ENCODE results near the gene PIF1. TPM values are rescaled to one million over a fixed set of nuclear protein-coding genes. Genes with fewer than 3 reads are reported as not detected.

Gene PIF1
- total RNA-seq, 5 donors from 2014 or later (not counting 1 experiment from before 2014, with no cell fraction given) = 0.88 to 4.1 (median 1.1) TPM

- no peaks in the 10 kb centered on the region for H3K9me3 ChIP-seq
- peaks cover 20 to 27% of the 10 kb centered on the region in 2 donors for H3K27me3 Mint-ChIP-seq
- CTCF ChIA-PET = no interaction called here
- no peak overlapping the region for H3K4me3 Mint-ChIP-seq
- H3K27me3 ChIP-seq (replicated peaks in 1 of 2; ENCODE audit: control insufficient read depth in 2 of 2, extremely low read depth in 1 of 2, insufficient read depth in 2 of 2, low read length in 1 of 2) = peaks cover 5 to 24% of the 10 kb centered on the region in 2 experiments
- H3K36me3 ChIP-seq (ENCODE audit: control insufficient read depth in 2 of 2, extremely low read depth in 1 of 2, insufficient read depth in 1 of 2, low read length in 1 of 2) = no peaks in the 10 kb centered on the region
- H3K9me3 Mint-ChIP-seq = no peaks in the 10 kb centered on the region
- H3K36me3 Mint-ChIP-seq = no peaks in the 10 kb centered on the region
- no peak overlapping the region for H3K27ac Mint-ChIP-seq
- 13% methylated on average over 1 of the region's 2 CpGs for WGBS (ENCODE audit: insufficient coverage)
- H3K4me1 Mint-ChIP-seq = peaks cover 3 to 10% (median 6%) of the 10 kb centered on the region in 3 donors
- ATAC-seq (replicated peaks in 1 of 4) = no peak
- H3K4me3 ChIP-seq (ENCODE audit: control insufficient read depth in 1 of 2, extremely low read depth in 1 of 2, low read length in 1 of 2) = no peak overlapping the region
- POLR2A ChIA-PET = no interaction called here
- peaks cover 0 to 10% of the 10 kb centered on the region in 2 experiments for H3K4me1 ChIP-seq (ENCODE audit: control insufficient read depth in 1 of 2, extremely low read depth in 1 of 2, insufficient read depth in 2 of 2, low read length in 2 of 2)
- no peak overlapping the region for H3K27ac ChIP-seq (ENCODE audit: low read length)
- no peak for DNase-seq
These were observed 54.8 kb downstream of the PIF1 start for GRCh38 chr15:64770626-64771025.

- no peak overlapping the region for H3K27ac ChIP-seq (ENCODE audit: low read length)
- no peaks in the 10 kb centered on the region for H3K9me3 Mint-ChIP-seq
- H3K4me1 ChIP-seq (ENCODE audit: control insufficient read depth in 1 of 2, extremely low read depth in 1 of 2, insufficient read depth in 2 of 2, low read length in 2 of 2) = peaks cover 0 to 3% of the 10 kb centered on the region in 2 experiments
- DNase-seq (peak in 2 of 35 experiments; percentile 2 to 34), ATAC-seq (replicated peaks in 1 of 4) (peak in 1 of 4 experiments; percentile 32)
- H3K4me3 ChIP-seq (ENCODE audit: control insufficient read depth in 1 of 2, extremely low read depth in 1 of 2, low read length in 1 of 2) = no peak overlapping the region
- no peaks in the 10 kb centered on the region for H3K36me3 ChIP-seq (ENCODE audit: control insufficient read depth in 2 of 2, extremely low read depth in 1 of 2, insufficient read depth in 1 of 2, low read length in 1 of 2)
- H3K36me3 Mint-ChIP-seq = no peaks in the 10 kb centered on the region
- H3K4me3 Mint-ChIP-seq = no peak overlapping the region
- 86% methylated on average over 5 of the region's 7 CpGs for WGBS (ENCODE audit: insufficient coverage)
- ChIA-PET POLR2A (no interaction called here), CTCF (interaction anchor here (0.7 to 1.4 kb wide), 2 partner anchors 42 to 347 kb away, joined by 3 to 5 read pairs; no protein-coding TSS in a partner anchor)
- no peak overlapping the region for H3K27ac Mint-ChIP-seq
- H3K27me3 Mint-ChIP-seq = peaks cover 4% of the 10 kb centered on the region in 2 donors
- H3K9me3 ChIP-seq = no peaks in the 10 kb centered on the region
- H3K27me3 ChIP-seq (replicated peaks in 1 of 2; ENCODE audit: control insufficient read depth in 2 of 2, extremely low read depth in 1 of 2, insufficient read depth in 2 of 2, low read length in 1 of 2) = peaks cover 0 to 5% of the 10 kb centered on the region in 2 experiments
- peaks cover 0 to 5% (median 0%) of the 10 kb centered on the region in 3 donors for H3K4me1 Mint-ChIP-seq
These were observed 58.2 kb downstream of the PIF1 start for GRCh38 chr15:64767203-64767602.

- Mint-ChIP-seq H3K36me3 (no peaks in the 10 kb centered on the region), H3K9me3 (no peaks in the 10 kb centered on the region), H3K4me1 (peaks cover 0 to 5% (median 0%) of the 10 kb centered on the region in 3 donors), H3K27me3 (peaks cover 2 to 4% of the 10 kb centered on the region in 2 donors), H3K27ac (no peak overlapping the region), H3K4me3 (no peak overlapping the region)
- 73% methylated on average over 3 of the region's 8 CpGs for WGBS (ENCODE audit: insufficient coverage)
- ATAC-seq (replicated peaks in 1 of 4) = no peak
- no peak for DNase-seq
- no peaks in the 10 kb centered on the region for H3K36me3 ChIP-seq (ENCODE audit: control insufficient read depth in 2 of 2, extremely low read depth in 1 of 2, insufficient read depth in 1 of 2, low read length in 1 of 2)
- no peaks in the 10 kb centered on the region for H3K9me3 ChIP-seq
- CTCF ChIA-PET = interaction anchor here in 1 of 2 donors (0.6 kb wide), 1 partner anchor 12 kb away, joined by 3 read pairs; no protein-coding TSS in a partner anchor
- peaks cover 0 to 3% of the 10 kb centered on the region in 2 experiments for H3K4me1 ChIP-seq (ENCODE audit: control insufficient read depth in 1 of 2, extremely low read depth in 1 of 2, insufficient read depth in 2 of 2, low read length in 2 of 2)
- peaks cover 0 to 5% of the 10 kb centered on the region in 2 experiments for H3K27me3 ChIP-seq (replicated peaks in 1 of 2; ENCODE audit: control insufficient read depth in 2 of 2, extremely low read depth in 1 of 2, insufficient read depth in 2 of 2, low read length in 1 of 2)
- H3K27ac ChIP-seq (ENCODE audit: low read length) = no peak overlapping the region
- no peak overlapping the region for H3K4me3 ChIP-seq (ENCODE audit: control insufficient read depth in 1 of 2, extremely low read depth in 1 of 2, low read length in 1 of 2)
- POLR2A ChIA-PET = interaction anchor here in 1 of 2 donors (0.7 kb wide), 1 partner anchor 515 kb away, joined by 3 read pairs; no protein-coding TSS in a partner anchor
These were observed 59.4 kb downstream of the PIF1 start for GRCh38 chr15:64766058-64766457.

Other genes starting within 250 kb of the PIF1 start
- under 1 TPM in 3 of 5 donors, not detected in 2; 0.16 to 0.26 (median 0.20) TPM for gene RBPMS2, start 50.1 kb downstream of the PIF1 start, total RNA-seq
- 10 to 100 TPM in 4 of 5 donors, 1 to 10 TPM in 1; 9.2 to 22.7 (median 17.1) TPM for gene PLEKHO2, start 16.3 kb upstream of the PIF1 start, total RNA-seq
- gene ANKDD1A, start 86.3 kb upstream of the PIF1 start, total RNA-seq = 10 to 100 TPM in 2 of 5 donors, 1 to 10 TPM in 3; 1.7 to 13.4 (median 7.9) TPM
- gene SPG21, start 164.3 kb upstream of the PIF1 start, total RNA-seq = 10 to 100 TPM; 40.1 to 58.4 (median 49.0) TPM
- 10 to 100 TPM; 10.3 to 22.0 (median 19.2) TPM for gene MTFMT, start 204.0 kb upstream of the PIF1 start, total RNA-seq
- gene SLC51B, start 219.7 kb upstream of the PIF1 start, total RNA-seq = not detected
- gene RASL12, start 242.3 kb upstream of the PIF1 start, total RNA-seq = under 1 TPM in 2 of 5 donors, not detected in 3; 0.09 to 0.18 TPM